AG10803 (cell line): Measurements from ENCODE around the gene TP53TG5.

Source experiments
- DNase-seq: peaks from one replicate; pipeline ENCODE4 v3.0.0; 2010; ENCODE audit warnings: low read depth
- H3K4me3 ChIP-seq: 2 replicates; pipeline ENCODE4 v1.5.1; 2011; ENCODE audit warnings: mild to moderate bottlenecking, low read length, control low read depth
- TF ChIP-seq, protein P1 (sequence below): conservative IDR thresholded peaks from 2 replicates; pipeline ENCODE4 v1.5.1; 2011; ENCODE audit warnings: mild to moderate bottlenecking, low read length, control low read depth, inconsistent platforms

The TP53TG5 gene

DNA sequence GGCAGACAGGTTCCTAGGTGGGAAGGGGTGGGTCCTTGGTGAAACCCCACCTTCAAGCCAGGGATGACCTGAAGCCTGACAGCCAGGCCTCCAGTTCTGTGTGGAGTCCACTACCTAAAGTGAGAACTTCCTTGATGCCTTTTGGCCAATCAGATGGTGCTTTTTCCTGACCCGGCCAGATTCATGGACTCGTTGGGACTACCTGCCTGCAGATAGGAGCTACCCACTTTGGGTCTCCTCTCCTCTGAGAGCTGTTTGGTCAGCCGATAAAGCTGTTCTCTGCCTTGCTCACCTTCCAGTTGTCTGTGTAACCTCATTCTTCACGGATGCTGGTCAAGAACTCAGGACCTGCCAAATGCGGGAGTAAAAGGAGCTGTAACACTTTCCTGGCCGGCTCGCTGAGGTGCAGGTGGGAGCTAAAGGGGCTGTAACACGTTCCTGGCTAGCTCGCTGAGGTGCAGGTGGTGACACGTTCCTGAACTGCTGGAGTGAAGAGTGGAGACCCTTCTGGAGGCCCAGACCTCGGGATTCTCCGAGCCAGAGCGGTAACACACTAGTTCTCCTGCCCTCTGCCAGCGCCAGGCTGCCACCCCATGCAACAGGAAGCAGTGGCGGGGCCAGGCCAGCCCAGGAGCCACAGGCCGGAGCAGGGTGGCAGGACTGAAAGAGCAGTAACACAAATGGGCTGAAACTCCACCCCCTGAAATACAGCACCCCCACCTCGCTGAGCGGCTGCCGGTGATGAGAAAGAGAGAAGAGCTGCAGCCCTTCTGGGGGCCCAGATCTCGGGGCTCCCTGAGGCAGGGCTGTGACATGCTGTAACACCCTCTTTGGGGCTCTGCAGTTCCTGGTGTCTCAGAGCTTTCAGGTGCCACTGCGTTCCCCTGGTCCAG is 16.3 kb upstream of the TP53TG5 start:
- DNase-seq, result no peak
- TF ChIP-seq, protein P1, sequence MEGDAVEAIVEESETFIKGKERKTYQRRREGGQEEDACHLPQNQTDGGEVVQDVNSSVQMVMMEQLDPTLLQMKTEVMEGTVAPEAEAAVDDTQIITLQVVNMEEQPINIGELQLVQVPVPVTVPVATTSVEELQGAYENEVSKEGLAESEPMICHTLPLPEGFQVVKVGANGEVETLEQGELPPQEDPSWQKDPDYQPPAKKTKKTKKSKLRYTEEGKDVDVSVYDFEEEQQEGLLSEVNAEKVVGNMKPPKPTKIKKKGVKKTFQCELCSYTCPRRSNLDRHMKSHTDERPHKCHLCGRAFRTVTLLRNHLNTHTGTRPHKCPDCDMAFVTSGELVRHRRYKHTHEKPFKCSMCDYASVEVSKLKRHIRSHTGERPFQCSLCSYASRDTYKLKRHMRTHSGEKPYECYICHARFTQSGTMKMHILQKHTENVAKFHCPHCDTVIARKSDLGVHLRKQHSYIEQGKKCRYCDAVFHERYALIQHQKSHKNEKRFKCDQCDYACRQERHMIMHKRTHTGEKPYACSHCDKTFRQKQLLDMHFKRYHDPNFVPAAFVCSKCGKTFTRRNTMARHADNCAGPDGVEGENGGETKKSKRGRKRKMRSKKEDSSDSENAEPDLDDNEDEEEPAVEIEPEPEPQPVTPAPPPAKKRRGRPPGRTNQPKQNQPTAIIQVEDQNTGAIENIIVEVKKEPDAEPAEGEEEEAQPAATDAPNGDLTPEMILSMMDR, result no peak
- H3K4me3 ChIP-seq, result no peak overlapping the region

DNA sequence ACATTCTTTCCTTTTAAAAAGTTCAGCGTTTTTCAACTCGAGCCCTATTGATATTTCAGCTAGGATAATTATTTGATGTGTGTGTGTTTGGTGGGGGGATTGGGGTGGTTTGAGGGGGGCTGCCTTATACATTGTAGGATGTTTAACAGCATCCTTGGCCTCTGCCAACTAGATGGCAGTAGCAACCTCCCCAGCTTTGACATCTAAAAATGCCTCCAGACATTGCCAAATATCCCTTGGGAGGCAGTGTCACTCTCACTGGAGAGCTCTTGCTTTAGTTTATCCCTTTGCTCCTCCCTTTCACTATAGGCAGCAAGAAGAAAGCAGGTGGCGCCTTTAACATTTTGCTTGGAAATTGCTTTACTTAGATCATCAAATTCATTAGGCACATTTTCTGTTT is 14.6 kb upstream of the TP53TG5 start:
- no peak for DNase-seq
- TF ChIP-seq, protein P1, result no peak
- no peak overlapping the region for H3K4me3 ChIP-seq

DNA sequence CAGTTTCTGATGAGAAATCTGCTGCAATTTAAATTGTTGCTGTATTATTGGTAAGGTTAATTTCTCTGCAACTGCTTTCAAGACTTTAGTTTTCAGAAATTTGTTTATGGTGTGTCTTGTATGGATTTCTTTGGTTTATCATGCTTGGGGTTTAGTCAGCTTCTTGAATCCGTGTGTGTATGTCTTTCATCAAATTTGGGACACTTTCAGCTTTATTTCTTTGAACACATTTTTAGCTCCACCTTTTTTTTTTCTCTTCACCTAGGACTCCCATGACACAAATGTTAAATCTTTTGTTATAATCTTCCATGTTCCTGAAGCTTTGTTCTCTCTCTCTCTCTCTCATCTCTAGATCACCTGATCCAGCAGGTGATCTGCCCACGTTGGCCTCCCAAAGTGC is 13.4 kb upstream of the TP53TG5 start:
- DNase-seq, result no peak
- TF ChIP-seq, protein P1, result no peak
- H3K4me3 ChIP-seq, result no peak overlapping the region

DNA sequence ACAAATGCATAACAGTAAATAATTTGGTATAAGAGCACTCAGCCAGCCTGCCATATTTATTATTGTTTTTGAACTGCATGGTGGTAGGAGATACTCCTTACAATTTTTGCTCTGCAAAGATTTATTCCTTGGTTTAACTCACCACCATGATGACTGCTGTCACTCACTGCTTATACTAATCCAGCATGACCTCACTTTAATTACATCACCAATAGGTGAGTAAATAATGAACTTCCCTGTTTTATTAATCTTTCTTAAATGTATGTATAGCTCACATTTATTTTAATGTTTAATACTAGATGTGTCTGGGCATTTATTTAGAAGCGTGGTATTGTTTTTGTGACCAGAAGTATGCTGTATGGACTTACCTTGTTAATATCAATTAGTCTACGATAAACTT is 12.8 kb upstream of the TP53TG5 start:
- H3K4me3 ChIP-seq, result no peak overlapping the region
- DNase-seq, result no peak
- TF ChIP-seq, protein P1, result no peak

DNA sequence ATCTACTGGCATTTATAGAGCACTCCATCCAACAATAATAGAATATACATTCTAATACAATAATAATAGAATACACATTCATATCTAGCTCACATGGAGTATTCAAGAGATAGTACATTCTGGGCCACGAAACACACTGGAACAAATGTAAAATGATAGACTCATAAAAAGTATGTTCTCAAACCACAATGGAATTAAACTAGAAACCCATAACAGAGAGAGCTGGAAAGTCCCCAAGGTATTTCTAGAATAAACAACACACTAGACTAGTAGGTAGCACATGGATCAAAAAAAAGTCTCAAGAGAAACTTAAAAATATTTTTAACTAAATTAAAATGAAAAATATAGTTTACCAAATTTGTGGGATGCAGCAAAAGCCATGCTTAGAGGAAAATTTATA is 9.1 kb upstream of the TP53TG5 start:
- TF ChIP-seq, protein P1, result no peak
- H3K4me3 ChIP-seq, result no peak overlapping the region
- DNase-seq, result no peak

DNA sequence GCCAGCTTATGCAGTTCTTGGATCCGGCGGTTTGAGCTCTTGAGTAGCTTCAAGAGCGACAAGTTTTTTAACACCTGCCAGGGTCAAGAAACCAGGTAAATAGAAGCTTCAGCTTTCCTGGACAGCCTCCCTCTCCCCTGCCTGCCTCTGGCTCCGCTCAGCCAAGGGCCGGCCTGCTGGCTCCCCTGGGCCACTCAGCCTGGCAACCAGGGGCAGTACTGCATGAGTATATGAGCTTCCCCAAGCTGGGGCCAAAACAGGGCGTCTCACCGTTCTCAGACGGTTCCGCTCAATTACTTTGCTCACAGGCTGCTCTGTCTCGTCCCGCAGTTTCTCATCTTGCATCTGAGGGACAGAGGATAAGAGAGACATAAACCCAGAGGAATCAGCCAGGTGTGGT is 856 bp downstream of the TP53TG5 start:
- no peak for DNase-seq
- TF ChIP-seq, protein P1, result no peak
- H3K4me3 ChIP-seq, result no peak overlapping the region

DNA sequence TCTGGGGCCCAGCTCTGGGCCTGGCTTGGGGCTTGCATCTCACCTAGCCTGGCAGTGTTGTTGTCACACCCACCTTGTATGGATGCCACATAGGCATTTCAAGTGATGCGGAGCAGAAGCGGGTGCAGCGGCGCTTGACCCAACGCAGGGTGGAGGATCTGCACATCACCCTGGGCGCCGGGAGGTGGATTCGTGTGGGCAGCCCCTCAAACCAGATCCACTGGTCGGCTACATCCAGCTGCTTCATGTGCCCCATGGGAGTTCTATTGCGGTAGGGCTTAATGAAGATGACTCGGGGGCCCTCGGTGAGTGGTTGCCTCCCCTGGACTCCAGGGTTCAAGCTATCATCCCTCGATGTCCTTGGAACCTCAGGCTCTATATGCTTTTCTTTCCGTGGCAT is 3.2 kb downstream of the TP53TG5 start:
- DNase-seq, result no peak
- TF ChIP-seq, protein P1, result no peak
- H3K4me3 ChIP-seq, result no peak overlapping the region
